Adrenal gland (tissue), 12 donors: ENCODE results near the gene PLEKHM2. TPM values are rescaled to one million over a fixed set of nuclear protein-coding genes. Genes with fewer than 3 reads are reported as not detected.

Experiments used
- DNase-seq, 7 donors: peaks; one replicate each; pipeline ENCODE4 v3.0.0-alpha.2; 2019 to 2020
- H3K27ac ChIP-seq, 5 donors: fragments of 200-600 bp; sonication (generic) in 4 of 5; 1 replicate in 3 of 5; 2 replicates in 2 of 5; pipeline versions ENCODE4 v1.5.1 to v1.8.0; 2016 to 2020; ENCODE audit warnings: mild to moderate bottlenecking in 1 of 5
- H3K27me3 ChIP-seq: fragments of 200-600 bp; 2 replicates; pipeline ENCODE4 v1.8.0; 2021
- H3K36me3 ChIP-seq, 2 donors: fragments of 200-600 bp; replicated peaks in 1 of 2; 1 replicate in 1 of 2; 2 replicates in 1 of 2; pipeline versions ENCODE4 v1.5.1 to v1.8.0; 2018 to 2022
- H3K4me1 ChIP-seq, 2 donors: fragments of 200-600 bp; replicated peaks in 1 of 2; 1 replicate in 1 of 2; 2 replicates in 1 of 2; pipeline versions ENCODE4 v1.5.1 to v1.8.0; 2018 to 2021
- H3K4me3 ChIP-seq, 4 donors: fragments of 200-600 bp; sonication (generic) in 3 of 4; one replicate each; pipeline ENCODE4 v1.5.1; 2016 to 2018
- H3K9me3 ChIP-seq, 3 donors: fragments of 200-600 bp; sonication (generic) in 1 of 3; replicated peaks in 1 of 3; 1 replicate in 2 of 3; 2 replicates in 1 of 3; pipeline versions ENCODE4 v1.5.1 to v1.8.0; 2016 to 2021
- POLR2A ChIP-seq, 2 donors: fragments of 450-650 bp; IDR thresholded peaks; one replicate each; pipeline ENCODE4 v1.6.1; 2017; ENCODE audit warnings: antibody characterized with exemption in 2 of 2, mild to moderate bottlenecking in 2 of 2, moderate library complexity in 1 of 2
- WGBS, 4 donors: extraction: QIAGEN DNeasy Blood & Tissue Kit in 2 of 4; methylation state at CpG; one replicate each; pipeline versions ENCODE4 v1.1.5 to v1.1.7; 2013 to 2017; 5-methylcytosine and 5-hydroxymethylcytosine counted together
- intact Hi-C, 2 donors: fragments of 100-400 bp; cut with DNase I; formaldehyde crosslinking; loops; one replicate each; pipeline versions ENCODE4 v1.14.1 to v1.15.0; 2022 to 2023
- polyA plus RNA-seq, 3 donors: library from polyadenylated mRNA; stranded (reverse); fragments of 200-250 nt in 2 of 3; fragments of 350-450 nt in 1 of 3; fragmentation: Illumina TruSeq in 1 of 3; extraction: RNeasy Lipid Tissue Mini Kit (QIAGEN cat#74804) in 1 of 3; gene quantifications; one replicate each; pipeline ENCODE4 v1.2.3, GENCODE V29; 2013 to 2014
- total RNA-seq, 9 donors: library from RNA; depleted of rRNA in 4 of 9; stranded (reverse); fragments of >200 nt in 4 of 9; fragments of 120-200 nt in 1 of 9; fragmentation: NEBNext Ultra II Directional in 1 of 9; extraction: Animal tissue kit (Norgen Biotek cat#: 25700) in 1 of 9; gene quantifications; one replicate each; pipeline versions ENCODE4 v1.1.0 to v1.2.4, GENCODE V29; 2013 to 2023
- TF ChIP-seq, protein P1 (sequence below), 6 experiments: fragments of 450-650 bp in 4 of 6; fragments of 200-600 bp in 2 of 6; sonication (generic) in 1 of 6; IDR thresholded peaks; 1 replicate in 5 of 6; 2 replicates in 1 of 6; pipeline versions ENCODE4 v1.5.1 to v1.8.0; 2016 to 2021; ENCODE audit warnings: antibody characterized with exemption in 6 of 6, mild to moderate bottlenecking in 2 of 6, moderate library complexity in 1 of 6
- donor health status: healthy with polysubstance abuse.
- donor health status: Bipolar disorder and iron deficiency.
- donor health status: DM: yes; HTN: yes; CAD: no.
- donor health status: DM: no; HTN: no; CAD: no.
- donor health status: DM: no; HTN: no; CAD: no.
- donor health status: DM: yes; HTN: yes; CAD: no.

The PLEKHM2 gene
- total and polyA plus RNA-seq, 12 donors, result 25.8 to 103 (median 70.1) TPM

DNA sequence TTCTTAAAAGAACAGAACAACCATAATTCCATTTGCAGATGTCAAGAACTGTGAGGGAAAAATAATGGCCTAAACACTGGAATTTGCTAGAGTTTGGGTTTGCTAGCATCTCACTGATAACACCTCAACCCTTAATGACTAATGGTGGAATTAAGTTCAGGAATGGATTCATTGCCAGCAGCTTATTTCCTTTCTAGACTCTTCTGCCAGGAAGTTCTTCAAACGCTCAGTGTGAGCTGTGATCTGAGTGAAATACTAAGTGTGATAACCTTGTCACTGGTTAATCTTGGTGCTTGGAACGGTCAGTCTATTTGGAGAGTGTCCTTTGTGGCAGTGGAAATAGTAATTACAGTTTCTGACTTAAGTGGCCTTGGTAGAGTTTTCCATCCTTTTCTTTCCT is 21.6 kb upstream of the PLEKHM2 start:
- intact Hi-C loops, result no loop called here
- no peak for DNase-seq
- H3K9me3 ChIP-seq, result no peaks in the 10 kb centered on the region
- 22 to 45% (median 31%) methylated on average over 2 of the region's 2 CpGs for WGBS, 4 donors
- H3K27ac ChIP-seq, result peak overlapping the region in 1 of 5 donors; percentile 0
- H3K4me3 ChIP-seq, result no peak overlapping the region
- H3K36me3 ChIP-seq, result peaks cover 0 to 22% of the 10 kb centered on the region in 2 donors
- peaks cover 0 to 10% of the 10 kb centered on the region in 2 donors for H3K4me1 ChIP-seq
- H3K27me3 ChIP-seq, result no peaks in the 10 kb centered on the region
- TF ChIP-seq POLR2A (IDR thresholded peaks at IDR 0.05), result no peak
- TF ChIP-seq, protein P1, sequence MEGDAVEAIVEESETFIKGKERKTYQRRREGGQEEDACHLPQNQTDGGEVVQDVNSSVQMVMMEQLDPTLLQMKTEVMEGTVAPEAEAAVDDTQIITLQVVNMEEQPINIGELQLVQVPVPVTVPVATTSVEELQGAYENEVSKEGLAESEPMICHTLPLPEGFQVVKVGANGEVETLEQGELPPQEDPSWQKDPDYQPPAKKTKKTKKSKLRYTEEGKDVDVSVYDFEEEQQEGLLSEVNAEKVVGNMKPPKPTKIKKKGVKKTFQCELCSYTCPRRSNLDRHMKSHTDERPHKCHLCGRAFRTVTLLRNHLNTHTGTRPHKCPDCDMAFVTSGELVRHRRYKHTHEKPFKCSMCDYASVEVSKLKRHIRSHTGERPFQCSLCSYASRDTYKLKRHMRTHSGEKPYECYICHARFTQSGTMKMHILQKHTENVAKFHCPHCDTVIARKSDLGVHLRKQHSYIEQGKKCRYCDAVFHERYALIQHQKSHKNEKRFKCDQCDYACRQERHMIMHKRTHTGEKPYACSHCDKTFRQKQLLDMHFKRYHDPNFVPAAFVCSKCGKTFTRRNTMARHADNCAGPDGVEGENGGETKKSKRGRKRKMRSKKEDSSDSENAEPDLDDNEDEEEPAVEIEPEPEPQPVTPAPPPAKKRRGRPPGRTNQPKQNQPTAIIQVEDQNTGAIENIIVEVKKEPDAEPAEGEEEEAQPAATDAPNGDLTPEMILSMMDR (IDR thresholded peaks at IDR 0.05), result no peak

DNA sequence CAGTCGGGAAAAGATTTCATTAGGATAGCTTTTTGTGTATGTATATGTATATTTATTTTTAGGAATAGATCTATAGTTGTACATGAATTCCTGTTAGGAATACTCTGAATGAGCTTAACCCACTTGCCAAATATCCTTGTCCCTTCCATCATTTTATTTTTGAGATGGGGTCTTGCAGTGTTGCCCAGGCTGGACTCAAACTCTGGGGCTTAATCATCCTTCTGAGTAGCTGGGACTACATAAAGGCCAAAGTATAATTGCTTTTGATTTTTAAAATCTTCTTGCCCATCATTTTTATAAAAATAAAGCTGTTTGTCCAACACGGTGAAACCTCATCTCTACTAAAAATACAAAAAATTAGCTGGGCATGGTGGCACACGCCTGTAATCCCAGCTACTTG is 20.2 kb upstream of the PLEKHM2 start:
- Histone ChIP-seq H3K4me1 (peaks cover 0 to 10% of the 10 kb centered on the region in 2 donors), H3K9me3 (no peaks in the 10 kb centered on the region), H3K27ac (no peak overlapping the region), H3K27me3 (no peaks in the 10 kb centered on the region), H3K4me3 (no peak overlapping the region), H3K36me3 (peaks cover 0 to 21% of the 10 kb centered on the region in 2 donors)
- DNase-seq, result no peak
- intact Hi-C loops, result no loop called here
- 94 to 98% (median 96%) methylated on average over 3 of the region's 3 CpGs for WGBS, 4 donors
- no peak for TF ChIP-seq POLR2A (IDR thresholded peaks at IDR 0.05)
- TF ChIP-seq, protein P1 (IDR thresholded peaks at IDR 0.05), result no peak

DNA sequence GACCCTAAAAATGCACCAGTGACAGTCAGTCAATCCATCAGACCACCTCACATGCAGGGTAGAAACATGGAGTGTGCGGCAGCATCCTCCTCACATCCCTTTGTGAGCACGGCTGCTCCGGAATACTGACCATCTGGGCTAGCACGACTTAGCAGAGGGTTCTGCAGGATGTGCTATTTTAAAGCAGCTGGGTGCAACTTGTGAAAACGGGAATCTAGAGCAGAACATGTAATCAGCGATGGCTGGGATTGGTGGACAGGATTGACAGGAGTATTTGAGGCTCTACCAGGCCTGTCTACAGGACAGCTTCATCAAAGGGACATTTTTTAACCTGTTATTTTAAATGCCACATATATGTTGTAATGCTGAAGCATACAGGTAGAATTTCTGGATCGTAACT is 16.8 kb upstream of the PLEKHM2 start:
- H3K27me3 ChIP-seq, result no peaks in the 10 kb centered on the region
- intact Hi-C loops, result no loop called here
- H3K9me3 ChIP-seq, result no peaks in the 10 kb centered on the region
- H3K4me3 ChIP-seq, result no peak overlapping the region
- 87 to 93% (median 88%) methylated on average over 7 of the region's 7 CpGs for WGBS, 4 donors
- TF ChIP-seq POLR2A (IDR thresholded peaks at IDR 0.05), result no peak
- TF ChIP-seq, protein P1 (IDR thresholded peaks at IDR 0.05), result no peak
- DNase-seq, result no peak
- H3K4me1 ChIP-seq, result peaks cover 0 to 9% of the 10 kb centered on the region in 2 donors
- no peaks in the 10 kb centered on the region for H3K36me3 ChIP-seq
- no peak overlapping the region for H3K27ac ChIP-seq

DNA sequence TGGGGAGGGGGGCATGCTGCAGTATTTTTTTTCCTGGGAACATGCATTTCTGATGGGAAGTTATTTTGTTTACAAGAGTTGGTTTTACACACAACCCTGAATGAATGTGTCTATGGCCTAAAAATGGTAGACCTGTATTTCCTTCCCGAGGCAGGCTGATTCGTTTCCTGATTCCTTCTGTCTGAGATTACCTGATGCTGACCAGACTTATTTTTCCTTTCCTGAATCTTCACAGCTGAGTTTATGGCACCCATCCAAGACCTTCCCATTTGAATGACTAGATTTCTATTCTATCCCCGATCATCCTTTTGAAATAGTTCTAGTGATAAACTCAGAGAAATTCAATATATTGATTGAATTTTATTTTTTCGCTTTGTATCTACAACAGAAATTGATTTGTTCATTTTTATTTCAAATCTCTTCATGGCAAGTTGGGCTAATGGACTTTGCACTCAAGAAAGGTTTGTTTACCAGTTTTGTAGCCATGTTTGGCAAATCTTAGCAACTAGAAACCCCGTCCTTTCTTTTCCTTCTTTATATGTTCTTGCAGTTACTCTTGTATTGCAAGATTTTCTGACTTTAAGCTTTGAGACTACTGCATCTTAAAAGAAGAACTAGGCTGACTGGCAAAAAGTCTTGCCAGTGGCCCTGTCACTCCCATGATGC is 15.9 kb upstream of the PLEKHM2 start:
- no peaks in the 10 kb centered on the region for H3K36me3 ChIP-seq
- no peak for TF ChIP-seq POLR2A (IDR thresholded peaks at IDR 0.05)
- TF ChIP-seq, protein P1 (IDR thresholded peaks at IDR 0.05), result no peak
- H3K4me3 ChIP-seq, result no peak overlapping the region
- intact Hi-C loops, result no loop called here
- H3K9me3 ChIP-seq, result no peaks in the 10 kb centered on the region
- peaks cover 0 to under 1% of the 10 kb centered on the region in 2 donors for H3K4me1 ChIP-seq
- H3K27me3 ChIP-seq, result no peaks in the 10 kb centered on the region
- no peak overlapping the region for H3K27ac ChIP-seq
- peak in 1 of 7 donors; percentile 10 for DNase-seq
- WGBS, 4 donors, result 75 to 89% (median 80%) methylated on average over 5 of the region's 5 CpGs
